GM19023 (cell line): ENCODE results near the gene CSHL1.
"Not testable (repeated sequence)": the region's sequence is repeated elsewhere in the genome, so short reads cannot be mapped to it uniquely, and the experiment has no call there.

Source experiments
- ATAC-seq: cut with Tn5 transposase; IDR thresholded peaks from one replicate; pipeline ENCODE4 v1.9.1; 2021; ENCODE audit warnings: mild to moderate bottlenecking, moderate library complexity; ENCODE audit not compliant: unreplicated experiment

Gene CSHL1

GRCh38 chr17:63940584-63940983 is 29.5 kb upstream of the CSHL1 start:
- ATAC-seq = no peak

GRCh38 chr17:63939884-63940283 is 28.8 kb upstream of the CSHL1 start:
- no peak for ATAC-seq

GRCh38 chr17:63939401-63939800 is 28.3 kb upstream of the CSHL1 start:
- no peak for ATAC-seq

- no peak for ATAC-seq
These were observed 26.9 kb upstream of the CSHL1 start for GRCh38 chr17:63937920-63938319.

GRCh38 chr17:63937319-63937718 is 26.3 kb upstream of the CSHL1 start:
- no peak for ATAC-seq

- no peak for ATAC-seq
These were observed 23.4 kb upstream of the CSHL1 start for GRCh38 chr17:63934183-63935112.

- no peak for ATAC-seq
These were observed 22.5 kb upstream of the CSHL1 start for GRCh38 chr17:63933598-63933997.

- peak; percentile 2 for ATAC-seq
These were observed 21.7 kb upstream of the CSHL1 start for GRCh38 chr17:63932721-63933120.

- ATAC-seq = peak; percentile 85
These were observed 21.0 kb upstream of the CSHL1 start, which contains the start of gene CD79B for GRCh38 chr17:63931981-63932561. Gene CD79B (minus strand): TSS chr17:63932331. CDS start chr17:63932261, 70 bp downstream.

- no peak for ATAC-seq
These were observed 20.0 kb upstream of the CSHL1 start for GRCh38 chr17:63930951-63931575.

- no peak for ATAC-seq
These were observed 19.1 kb upstream of the CSHL1 start for GRCh38 chr17:63929860-63930766.

GRCh38 chr17:63928966-63929695 is 18.1 kb upstream of the CSHL1 start:
- ATAC-seq = no peak

- no peak for ATAC-seq
These were observed 17.2 kb upstream of the CSHL1 start for GRCh38 chr17:63928172-63928666.

GRCh38 chr17:63927464-63928171 is 16.6 kb upstream of the CSHL1 start:
- no peak for ATAC-seq

GRCh38 chr17:63926164-63926563 is 15.1 kb upstream of the CSHL1 start:
- ATAC-seq = no peak

- no peak for ATAC-seq
These were observed 14.6 kb upstream of the CSHL1 start for GRCh38 chr17:63925615-63926014.

- ATAC-seq = peak; percentile 47
These were observed 11.3 kb upstream of the CSHL1 start for GRCh38 chr17:63922402-63922801.

GRCh38 chr17:63920779-63921178 is 9.7 kb upstream of the CSHL1 start:
- ATAC-seq = peak; percentile 41

- not testable (repeated sequence) for ATAC-seq
These were observed 9.0 kb upstream of the CSHL1 start for GRCh38 chr17:63920050-63920449.
